ENCODE results near the gene FHL3. TPM values are rescaled to one million over a fixed set of nuclear protein-coding genes. Genes with fewer than 3 reads are reported as not detected.

FHL3 gene
- total and polyA plus RNA-seq, 8 donors = 0.58 to 30.4 (median 19.9) TPM

DNA sequence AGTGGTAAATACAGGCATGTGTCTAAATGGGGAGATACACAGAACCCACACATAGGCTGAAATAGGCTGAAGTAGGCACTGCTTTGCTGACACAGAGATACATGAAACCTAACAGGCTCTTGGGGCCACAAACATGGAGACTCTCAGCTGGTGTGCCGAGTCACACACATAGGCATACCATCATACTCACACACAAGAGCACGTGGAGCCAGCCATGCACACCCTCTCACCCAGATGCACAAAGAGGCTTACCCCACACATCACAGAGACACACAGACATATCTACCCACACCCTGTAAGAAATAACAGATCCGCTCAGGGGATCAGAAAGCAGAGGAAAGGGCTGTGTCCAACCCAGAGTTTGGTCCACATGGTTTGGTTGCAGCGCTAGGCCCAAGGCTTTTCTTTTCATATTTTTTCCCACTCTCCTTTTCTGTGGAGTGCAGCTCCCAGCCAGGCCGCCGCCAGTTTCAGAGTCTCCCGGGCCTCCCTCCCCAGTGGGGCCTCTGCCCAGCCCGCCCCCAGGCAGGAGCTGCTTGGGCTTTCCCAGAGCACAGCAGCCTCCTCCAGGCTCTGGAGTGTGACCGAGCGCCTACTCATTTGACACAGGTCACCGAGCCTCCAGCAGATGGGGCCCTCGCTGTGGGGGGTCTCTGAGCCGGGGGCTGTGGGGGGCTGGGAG lies 45.2 kb upstream of the FHL3 start:
- Histone ChIP-seq H3K36me3 (no peaks in the 10 kb centered on the region), H3K4me1 (peaks cover 16 to 24% (median 17%) of the 10 kb centered on the region in 4 donors), H3K27ac (no peak overlapping the region), H3K9me3 (no peaks in the 10 kb centered on the region), H3K27me3 (peaks cover 5 to 86% (median 24%) of the 10 kb centered on the region in 3 donors), H3K4me3 (no peak overlapping the region)
- intact Hi-C loops (cut with DNase I; ENCODE audit: low total_unique reads) = no loop called here
- DNase-seq = peak in 1 of 2 donors; percentile 34
- 58 to 71% (median 65%) methylated on average over 9 to 13 of the region's 13 CpGs for WGBS, 5 donors
- TF ChIP-seq POLR2A (IDR thresholded peaks at IDR 0.05) = no peak
- no peak for TF ChIP-seq EP300 (IDR thresholded peaks at IDR 0.05)
- TF ChIP-seq, protein P1, sequence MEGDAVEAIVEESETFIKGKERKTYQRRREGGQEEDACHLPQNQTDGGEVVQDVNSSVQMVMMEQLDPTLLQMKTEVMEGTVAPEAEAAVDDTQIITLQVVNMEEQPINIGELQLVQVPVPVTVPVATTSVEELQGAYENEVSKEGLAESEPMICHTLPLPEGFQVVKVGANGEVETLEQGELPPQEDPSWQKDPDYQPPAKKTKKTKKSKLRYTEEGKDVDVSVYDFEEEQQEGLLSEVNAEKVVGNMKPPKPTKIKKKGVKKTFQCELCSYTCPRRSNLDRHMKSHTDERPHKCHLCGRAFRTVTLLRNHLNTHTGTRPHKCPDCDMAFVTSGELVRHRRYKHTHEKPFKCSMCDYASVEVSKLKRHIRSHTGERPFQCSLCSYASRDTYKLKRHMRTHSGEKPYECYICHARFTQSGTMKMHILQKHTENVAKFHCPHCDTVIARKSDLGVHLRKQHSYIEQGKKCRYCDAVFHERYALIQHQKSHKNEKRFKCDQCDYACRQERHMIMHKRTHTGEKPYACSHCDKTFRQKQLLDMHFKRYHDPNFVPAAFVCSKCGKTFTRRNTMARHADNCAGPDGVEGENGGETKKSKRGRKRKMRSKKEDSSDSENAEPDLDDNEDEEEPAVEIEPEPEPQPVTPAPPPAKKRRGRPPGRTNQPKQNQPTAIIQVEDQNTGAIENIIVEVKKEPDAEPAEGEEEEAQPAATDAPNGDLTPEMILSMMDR (IDR thresholded peaks at IDR 0.05) = no peak
- TF ChIP-seq POLR2AphosphoS5 (IDR thresholded peaks at IDR 0.05) = no peak

- Histone ChIP-seq H3K4me3 (peak overlapping the region; percentile 62 to 77 (median 69)), H3K27ac (peak overlapping the region in 2 of 5 donors; percentile 68 to 83), H3K4me1 (peaks cover 32 to 40% (median 34%) of the 10 kb centered on the region in 4 donors), H3K27me3 (peaks cover 31 to 89% (median 49%) of the 10 kb centered on the region in 3 donors), H3K36me3 (no peaks in the 10 kb centered on the region), H3K9me3 (no peaks in the 10 kb centered on the region)
- WGBS, 5 donors = 11 to 23% (median 16%) methylated on average over 27 to 34 of the region's 34 CpGs
- intact Hi-C loops (cut with DNase I; ENCODE audit: low total_unique reads) = no loop called here
- no peak for TF ChIP-seq POLR2AphosphoS5 (IDR thresholded peaks at IDR 0.05)
- TF ChIP-seq, protein P1 (IDR thresholded peaks at IDR 0.05) = no peak
- no peak for TF ChIP-seq POLR2A (IDR thresholded peaks at IDR 0.05)
- no peak for TF ChIP-seq EP300 (IDR thresholded peaks at IDR 0.05)
- DNase-seq = peak in 1 of 2 donors; percentile 52
These were observed 42.4 kb upstream of the FHL3 start for GRCh38 chr1:38047603-38048141.

- intact Hi-C loops (cut with DNase I; ENCODE audit: low total_unique reads) = no loop called here
- Histone ChIP-seq H3K36me3 (no peaks in the 10 kb centered on the region), H3K4me1 (peaks cover 32 to 40% (median 34%) of the 10 kb centered on the region in 4 donors), H3K27ac (peak overlapping the region in 3 of 5 donors; percentile 66 to 83 (median 68)), H3K9me3 (no peaks in the 10 kb centered on the region), H3K4me3 (peak overlapping the region; percentile 62 to 77 (median 69)), H3K27me3 (peaks cover 36 to 89% (median 55%) of the 10 kb centered on the region in 3 donors)
- TF ChIP-seq POLR2AphosphoS5 (IDR thresholded peaks at IDR 0.05) = no peak
- TF ChIP-seq, protein P1 (IDR thresholded peaks at IDR 0.05) = peak in 1 of 7 experiments; percentile 3
- TF ChIP-seq POLR2A (IDR thresholded peaks at IDR 0.05) = no peak
- DNase-seq = peak; percentile 83 to 94
- WGBS, 5 donors = 0 to 1% (median 0%) methylated on average over 26 to 99 of the region's 99 CpGs
These were observed 41.7 kb upstream of the FHL3 start for GRCh38 chr1:38046884-38047602.

DNA sequence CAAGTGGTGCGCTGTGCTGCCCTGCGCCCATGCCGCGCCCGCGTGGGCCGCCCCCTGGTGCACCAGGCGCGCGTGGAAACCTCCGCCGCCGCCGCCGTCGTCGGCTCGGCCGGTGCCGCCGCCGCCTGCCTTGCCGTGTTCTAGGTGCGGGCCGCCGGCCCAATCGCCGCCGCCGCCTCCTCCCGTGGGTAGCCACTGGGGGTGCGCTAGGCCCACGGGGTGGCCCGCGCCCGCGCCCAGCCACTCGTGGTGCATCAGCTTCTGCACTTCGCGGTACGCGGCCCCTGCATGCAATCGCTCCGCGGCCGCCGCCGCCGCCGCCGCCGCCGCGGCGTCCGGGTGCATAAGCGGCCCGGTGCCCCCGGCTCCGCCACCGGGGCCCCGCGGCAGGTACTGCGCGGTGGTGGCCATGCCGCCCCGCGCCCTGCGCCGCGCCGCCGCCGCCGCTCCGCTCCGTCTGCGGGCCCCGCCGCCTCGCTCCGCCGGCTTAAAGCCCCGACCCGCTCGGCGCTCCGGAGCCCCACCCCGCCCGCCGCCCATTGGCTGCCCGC lies 41.1 kb upstream of the FHL3 start, which contains the start of gene POU3F1:
Gene POU3F1 (minus strand): TSS at position 461 of the 551 bp plus-strand sequence. CDS start 50 bp downstream, at position 411.
- peaks cover 32 to 40% (median 34%) of the 10 kb centered on the region in 4 donors for H3K4me1 ChIP-seq
- peak within 1 kb of the TSS; percentile 62 to 77 (median 69) for H3K4me3 ChIP-seq
- no peak for DNase-seq
- no peaks in the 10 kb centered on the region for H3K36me3 ChIP-seq
- H3K27ac ChIP-seq = peak within 1 kb of the TSS in 3 of 5 donors; percentile 66 to 83 (median 68)
- WGBS, 5 donors = 0 to 6% (median 1%) methylated on average over 1 to 92 of the region's 92 CpGs
- H3K27me3 ChIP-seq = peaks cover 36 to 89% (median 61%) of the 10 kb centered on the region in 3 donors
- TF ChIP-seq, protein P1 (IDR thresholded peaks at IDR 0.05) = no peak
- TF ChIP-seq EP300 (IDR thresholded peaks at IDR 0.05) = no peak
- no peak for TF ChIP-seq POLR2AphosphoS5 (IDR thresholded peaks at IDR 0.05)
- no peak for TF ChIP-seq POLR2A (IDR thresholded peaks at IDR 0.05)
- H3K9me3 ChIP-seq = no peaks in the 10 kb centered on the region
- intact Hi-C loops (cut with DNase I; ENCODE audit: low total_unique reads) = no loop called here

All from stomach (tissue), 9 donors.